ENCODE data around the gene DSCAML1. TPM values are rescaled to one million over a fixed set of nuclear protein-coding genes. Genes with fewer than 3 reads are reported as not detected.

The DSCAML1 gene
- total and polyA plus RNA-seq, 10 of the 15 experiments (the other 5 are each of a cell fraction or from before 2014, with no cell fraction given): 0.03 to 0.18 (median 0.06) TPM; not detected in 1

DNA sequence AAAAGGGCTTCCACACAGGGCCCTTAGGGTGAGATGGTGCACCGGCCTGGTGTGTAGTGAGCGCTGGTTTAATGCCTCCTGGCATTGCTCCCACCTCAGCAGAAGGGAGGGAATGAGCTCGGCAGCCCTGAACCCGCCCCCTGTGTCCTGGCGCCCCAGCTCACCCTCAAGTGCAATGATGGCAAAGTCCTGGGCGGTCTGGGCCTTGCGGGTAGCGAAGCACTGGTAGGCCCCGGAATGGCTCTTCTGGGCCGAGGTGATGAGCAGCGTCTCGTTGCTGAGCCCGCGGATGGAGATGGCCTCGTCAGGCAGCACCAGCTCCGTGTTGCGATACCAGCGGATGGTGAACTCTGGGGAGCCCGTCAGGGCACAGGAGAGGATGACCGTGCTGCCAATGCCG, 276.1 kb downstream of the DSCAML1 start:
- in situ Hi-C loops (cut with MboI) (no loop called here), intact Hi-C loops (cut with micrococcal nuclease; ENCODE audit: unreplicated experiment) (no loop called here)
- SMC1A ChIA-PET (ENCODE audit: uncharacterized antibody, unreplicated experiment): interaction anchor here (1.2 kb wide), 1 partner anchor 94 kb away, joined by 3 read pairs; no protein-coding TSS in a partner anchor
- CTCF ChIA-PET: interaction anchor here (0.8 to 1.2 kb wide), 2 partner anchors 11 to 95 kb away, joined by 3 read pairs; no protein-coding TSS in a partner anchor
- ATAC-seq (no peak), FAIRE-seq (no peak), DNase-seq (ENCODE audit: low read depth, low spot score) (no peak)
- no TSS peak for BruUV-seq (replicated peaks)
- no peaks in the 10 kb centered on the region; a peak in 2 of 4 replicates for H3K27me3 ChIP-seq (replicated peaks in 1 of 2; ENCODE audit: control insufficient read depth in 2 of 2, insufficient read depth in 2 of 2, low read length in 1 of 2)
- H3K4me2 ChIP-seq (ENCODE audit: control insufficient read depth, insufficient read depth): no peak overlapping the region
- WGBS (ENCODE audit: insufficient coverage, insufficient replicate concordance, low lambda C conversion rate, missing lambda C conversion rate): 69% methylated on average over 21 of the region's 21 CpGs
- no peak overlapping the region for H3K27ac ChIP-seq (ENCODE audit: control insufficient read depth, insufficient read depth)
- no peaks in the 10 kb centered on the region for H4K20me1 ChIP-seq (ENCODE audit: control insufficient read depth, insufficient read depth)
- H3K9ac ChIP-seq (ENCODE audit: control insufficient read depth, insufficient read depth, low read length): no peak overlapping the region
- RAD21 ChIA-PET (ENCODE audit: unreplicated experiment): no interaction called here
- no peaks in the 10 kb centered on the region for H3K9me3 ChIP-seq (replicated peaks; ENCODE audit: control insufficient read depth, insufficient read depth, low read length)
- no peak overlapping the region for H2AFZ ChIP-seq (ENCODE audit: control insufficient read depth, low read depth, low read length)
- no peak for TF ChIP-seq ZNF217 (IDR thresholded peaks at IDR 0.05)
- TF ChIP-seq, protein P1, sequence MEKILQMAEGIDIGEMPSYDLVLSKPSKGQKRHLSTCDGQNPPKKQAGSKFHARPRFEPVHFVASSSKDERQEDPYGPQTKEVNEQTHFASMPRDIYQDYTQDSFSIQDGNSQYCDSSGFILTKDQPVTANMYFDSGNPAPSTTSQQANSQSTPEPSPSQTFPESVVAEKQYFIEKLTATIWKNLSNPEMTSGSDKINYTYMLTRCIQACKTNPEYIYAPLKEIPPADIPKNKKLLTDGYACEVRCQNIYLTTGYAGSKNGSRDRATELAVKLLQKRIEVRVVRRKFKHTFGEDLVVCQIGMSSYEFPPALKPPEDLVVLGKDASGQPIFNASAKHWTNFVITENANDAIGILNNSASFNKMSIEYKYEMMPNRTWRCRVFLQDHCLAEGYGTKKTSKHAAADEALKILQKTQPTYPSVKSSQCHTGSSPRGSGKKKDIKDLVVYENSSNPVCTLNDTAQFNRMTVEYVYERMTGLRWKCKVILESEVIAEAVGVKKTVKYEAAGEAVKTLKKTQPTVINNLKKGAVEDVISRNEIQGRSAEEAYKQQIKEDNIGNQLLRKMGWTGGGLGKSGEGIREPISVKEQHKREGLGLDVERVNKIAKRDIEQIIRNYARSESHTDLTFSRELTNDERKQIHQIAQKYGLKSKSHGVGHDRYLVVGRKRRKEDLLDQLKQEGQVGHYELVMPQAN (conservative IDR thresholded peaks at IDR 0.05): no peak
- TF ChIP-seq ETV6 (conservative IDR thresholded peaks at IDR 0.05 in 1 of 2, IDR thresholded peaks at IDR 0.05 in 1 of 2; ENCODE audit: borderline replicate concordance in 1 of 2, low read depth in 1 of 2): no peak
- TF ChIP-seq, protein P2, sequence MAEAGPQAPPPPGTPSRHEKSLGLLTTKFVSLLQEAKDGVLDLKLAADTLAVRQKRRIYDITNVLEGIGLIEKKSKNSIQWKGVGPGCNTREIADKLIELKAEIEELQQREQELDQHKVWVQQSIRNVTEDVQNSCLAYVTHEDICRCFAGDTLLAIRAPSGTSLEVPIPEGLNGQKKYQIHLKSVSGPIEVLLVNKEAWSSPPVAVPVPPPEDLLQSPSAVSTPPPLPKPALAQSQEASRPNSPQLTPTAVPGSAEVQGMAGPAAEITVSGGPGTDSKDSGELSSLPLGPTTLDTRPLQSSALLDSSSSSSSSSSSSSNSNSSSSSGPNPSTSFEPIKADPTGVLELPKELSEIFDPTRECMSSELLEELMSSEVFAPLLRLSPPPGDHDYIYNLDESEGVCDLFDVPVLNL (IDR thresholded peaks at IDR 0.05; ENCODE audit: low read depth, low read length): no peak
- TF ChIP-seq RFX5 (IDR thresholded peaks at IDR 0.05; ENCODE audit: low read depth, low read length): no peak
- no peak for TF ChIP-seq POLR2A (IDR thresholded peaks at IDR 0.05; ENCODE audit: low read depth, low read length)
- no peak for TF ChIP-seq RAD51 (IDR thresholded peaks at IDR 0.05)
- no peak for TF ChIP-seq BACH1 (IDR thresholded peaks at IDR 0.05; ENCODE audit: borderline replicate concordance)
- TF ChIP-seq, protein P3, sequence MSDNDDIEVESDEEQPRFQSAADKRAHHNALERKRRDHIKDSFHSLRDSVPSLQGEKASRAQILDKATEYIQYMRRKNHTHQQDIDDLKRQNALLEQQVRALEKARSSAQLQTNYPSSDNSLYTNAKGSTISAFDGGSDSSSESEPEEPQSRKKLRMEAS (IDR thresholded peaks at IDR 0.05; ENCODE audit: low read depth, low read length): no peak
- no peak for TF ChIP-seq PAX5 (IDR thresholded peaks at IDR 0.05; ENCODE audit: borderline replicate concordance, low read depth, low read length)
- TF ChIP-seq FOS (IDR thresholded peaks at IDR 0.05; ENCODE audit: borderline replicate concordance, extremely low read depth, insufficient read length): no peak
- TF ChIP-seq YBX1 (IDR thresholded peaks at IDR 0.05): no peak
- TF ChIP-seq IKZF2 (IDR thresholded peaks at IDR 0.05): no peak
- TF ChIP-seq SIN3A (IDR thresholded peaks at IDR 0.05; ENCODE audit: low read depth, low read length): no peak
- POLR2A ChIA-PET: no interaction called here
- H3K79me2 ChIP-seq (ENCODE audit: control insufficient read depth, insufficient read depth, low read length): no peaks in the 10 kb centered on the region
- no peaks in the 10 kb centered on the region for H3K4me1 ChIP-seq (ENCODE audit: control insufficient read depth, insufficient read depth, low read length)
- H3K36me3 ChIP-seq (ENCODE audit: control insufficient read depth in 2 of 2, insufficient read depth in 2 of 2, low read length in 1 of 2): no peaks in the 10 kb centered on the region
- H3K4me3 ChIP-seq: no peak overlapping the region

Data from GM12878 (cell line).